GF-D8 (cell line): Measurements from ENCODE around the gene RAD9B.
"Not testable (repeated sequence)": the region's sequence is repeated elsewhere in the genome, so short reads cannot be mapped to it uniquely, and the experiment has no call there.

Experiments used
- DNase-seq: peaks from one replicate; lab custom pipeline; 2025; lab: John Stamatoyannopoulos, UW

RAD9B gene

DNA sequence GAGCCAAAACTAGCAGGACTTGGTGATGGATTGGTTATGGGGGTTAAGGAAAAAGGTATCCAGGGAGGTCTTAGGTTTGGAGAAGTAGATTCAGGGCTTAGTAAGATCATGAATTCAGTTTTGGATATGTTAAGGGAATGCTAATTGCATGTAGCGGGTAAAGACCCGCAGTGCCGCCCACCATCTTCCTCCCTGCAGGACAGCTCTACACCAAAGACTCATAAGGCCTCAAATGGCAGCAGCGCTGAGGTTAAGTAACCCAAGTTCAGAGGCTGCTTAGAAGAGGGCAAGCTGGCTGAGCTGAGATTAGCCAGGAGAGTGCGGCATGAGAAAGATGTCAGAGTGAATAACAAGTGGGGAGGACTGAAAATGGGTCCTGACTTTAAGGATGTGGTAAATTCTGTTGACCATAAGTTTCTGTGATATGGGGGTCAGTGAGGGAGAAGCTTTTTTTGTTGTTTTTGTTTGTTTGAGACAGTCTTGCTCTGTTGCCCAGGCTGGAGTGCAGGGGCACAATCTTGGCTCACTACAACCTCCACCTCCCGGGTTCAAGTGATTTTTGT lies 26.2 kb downstream of the RAD9B start:
- DNase-seq = no peak

- no peak for DNase-seq
Measured at GRCh38 chr12:110530511-110530910, 28.4 kb downstream of the RAD9B start.

DNA sequence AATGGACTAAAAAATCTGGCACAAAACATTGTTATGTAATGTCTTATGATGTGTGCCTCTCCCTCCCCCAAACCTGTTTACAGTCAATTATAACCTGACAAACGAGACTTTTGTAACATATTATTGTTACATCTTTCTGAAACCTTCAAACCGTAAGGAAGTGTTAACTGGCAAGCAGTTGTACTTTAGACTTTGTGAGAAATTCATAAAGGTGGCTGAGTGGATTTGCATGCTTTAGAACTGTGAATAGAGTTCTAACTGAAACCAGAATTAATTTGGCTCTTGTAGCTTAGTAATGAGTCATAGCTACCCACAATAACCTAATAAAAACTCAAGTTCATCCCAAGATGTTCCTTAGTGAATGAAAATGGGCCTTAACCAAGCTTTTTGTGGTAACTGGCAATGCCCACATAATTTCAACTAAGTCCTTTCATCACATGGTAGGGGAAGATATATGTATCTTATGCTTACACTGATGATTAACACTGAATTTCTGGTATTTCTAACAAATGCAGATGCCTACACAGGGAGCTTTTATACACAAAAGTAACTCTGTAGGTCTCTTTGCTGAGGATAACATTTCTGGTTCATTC lies 29.7 kb downstream of the RAD9B start:
- no peak for DNase-seq

DNA sequence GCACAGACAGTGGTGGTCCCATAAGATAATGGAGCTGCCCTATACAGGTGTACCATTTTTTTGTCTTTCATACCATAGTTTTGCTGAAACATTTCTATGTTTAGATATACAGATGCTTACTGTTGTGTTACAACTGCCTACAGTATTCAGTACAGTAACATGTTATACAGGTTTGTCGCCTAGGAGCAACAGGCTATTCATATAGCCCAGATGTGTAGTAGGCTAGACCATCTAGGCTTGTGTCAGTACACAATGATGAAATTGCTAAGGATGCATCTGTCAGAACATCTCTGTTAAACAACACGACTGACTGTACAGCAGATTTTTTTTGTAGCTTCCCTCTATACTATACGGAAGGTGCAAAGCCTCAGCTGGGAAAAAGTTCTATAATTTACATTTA lies 30.5 kb downstream of the RAD9B start:
- no peak for DNase-seq

DNA sequence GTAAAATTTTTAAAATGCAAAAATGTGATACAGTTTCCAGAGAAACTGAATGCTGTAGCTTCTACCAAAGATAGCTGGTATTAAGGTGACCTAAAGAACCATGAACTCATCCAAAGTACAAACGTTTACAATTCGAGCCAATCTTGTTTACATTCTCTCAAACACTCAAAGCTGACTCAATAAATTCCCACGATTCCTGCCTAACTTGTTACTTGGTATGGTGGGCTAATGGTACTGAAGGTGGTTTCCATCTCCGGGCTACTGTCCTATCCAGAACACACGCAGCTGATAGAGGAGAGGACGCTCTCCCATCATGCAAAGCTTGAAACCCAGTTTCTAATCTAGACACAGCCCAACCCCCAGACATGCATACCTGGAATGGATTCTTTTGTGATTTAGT lies 31.5 kb downstream of the RAD9B start:
- DNase-seq = no peak

- no peak for DNase-seq
Measured at GRCh38 chr12:110534811-110535210, 32.7 kb downstream of the RAD9B start.

DNA sequence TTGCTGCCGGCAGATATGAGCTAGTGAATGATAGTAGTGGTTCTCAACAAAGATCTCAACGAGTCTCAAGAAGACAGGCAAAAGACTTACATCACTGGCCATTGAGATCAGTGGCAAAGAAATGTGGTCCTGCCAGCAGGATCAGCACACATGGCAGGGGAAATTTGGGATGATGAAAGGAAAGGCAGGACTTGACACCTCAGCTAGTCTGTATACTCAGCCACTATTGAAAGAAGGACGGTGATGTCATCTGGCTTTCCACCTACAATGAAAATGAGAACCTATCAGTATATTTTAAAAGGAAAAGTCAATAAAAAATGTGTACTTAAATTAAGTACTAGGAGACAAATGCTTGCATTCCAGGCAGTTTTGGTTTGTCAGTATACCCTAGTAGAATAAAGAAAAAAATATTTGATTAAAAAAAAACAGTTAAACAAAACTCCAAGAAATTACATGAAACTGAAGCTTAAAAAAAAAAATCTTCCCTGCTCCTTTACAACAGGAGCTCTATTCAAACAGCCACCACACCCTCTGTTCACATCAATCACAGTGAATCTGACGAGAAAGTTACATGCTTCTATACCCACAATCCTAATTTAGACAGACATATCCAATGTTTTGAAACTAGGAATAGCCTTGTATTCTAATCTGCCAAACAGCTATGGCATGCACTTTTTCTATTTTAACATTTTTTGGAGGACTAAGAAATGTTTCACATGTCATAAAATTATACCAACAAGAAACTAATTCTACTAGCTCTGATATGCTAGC lies 34.9 kb downstream of the RAD9B start:
- no peak for DNase-seq

DNA sequence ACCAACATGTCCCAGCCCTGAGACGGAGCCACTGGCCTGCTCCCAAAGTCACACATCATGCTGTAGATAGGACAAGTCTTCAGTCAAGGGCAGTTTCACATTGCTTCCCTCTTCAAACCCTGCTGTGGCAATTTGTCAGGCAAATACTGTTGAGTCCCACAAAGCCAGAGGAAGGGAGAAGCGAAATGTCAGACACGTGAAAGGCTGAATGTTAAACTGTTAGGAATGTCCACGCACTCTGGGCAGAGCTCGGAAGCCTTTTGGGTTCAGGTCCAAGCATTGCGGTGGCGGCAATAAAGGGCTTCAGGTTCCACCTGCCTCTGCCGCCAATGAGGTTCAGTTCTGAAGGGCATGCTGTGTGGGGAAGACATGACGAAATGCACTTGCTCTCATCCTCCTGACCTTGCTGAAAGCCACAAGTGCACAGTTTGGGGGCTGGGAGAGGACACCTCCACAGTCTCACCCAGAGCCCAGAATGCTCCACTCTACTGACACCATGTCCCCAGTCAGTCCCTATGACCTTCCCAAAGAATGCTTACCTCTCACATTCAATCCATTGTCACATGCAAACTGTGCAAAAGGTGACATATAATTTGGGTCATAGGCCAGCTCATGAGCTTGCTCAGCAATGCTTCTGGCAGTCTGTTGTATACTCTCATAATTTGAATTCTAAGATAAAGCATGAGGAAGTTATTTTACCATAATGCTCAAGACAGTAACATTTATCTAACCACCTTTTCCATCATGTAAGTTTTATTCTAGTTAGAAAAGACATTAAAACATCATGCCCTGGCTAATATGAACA lies 35.7 kb downstream of the RAD9B start:
- no peak for DNase-seq

GRCh38 chr12:110538869-110539622 lies 36.9 kb downstream of the RAD9B start:
- no peak for DNase-seq

DNA sequence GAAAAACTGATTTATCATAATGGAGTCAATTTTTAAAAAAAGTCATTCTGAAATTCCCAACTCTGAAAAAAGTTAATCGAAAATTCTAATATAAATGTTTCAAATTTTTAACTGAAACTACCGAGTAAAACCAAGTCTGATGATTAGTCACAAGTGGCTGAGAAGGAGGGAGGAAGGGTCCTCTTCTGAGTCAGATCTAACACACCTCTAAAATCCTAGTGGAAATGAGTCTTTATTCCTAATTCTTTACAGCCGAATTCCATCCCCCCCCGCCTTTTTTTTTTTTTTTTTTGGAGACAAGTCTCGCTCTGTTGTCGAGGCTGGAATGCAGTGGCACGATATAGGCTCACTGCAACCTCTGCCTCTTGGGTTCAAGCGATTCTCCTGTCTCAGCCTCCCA lies 37.9 kb downstream of the RAD9B start:
- no peak for DNase-seq

DNA sequence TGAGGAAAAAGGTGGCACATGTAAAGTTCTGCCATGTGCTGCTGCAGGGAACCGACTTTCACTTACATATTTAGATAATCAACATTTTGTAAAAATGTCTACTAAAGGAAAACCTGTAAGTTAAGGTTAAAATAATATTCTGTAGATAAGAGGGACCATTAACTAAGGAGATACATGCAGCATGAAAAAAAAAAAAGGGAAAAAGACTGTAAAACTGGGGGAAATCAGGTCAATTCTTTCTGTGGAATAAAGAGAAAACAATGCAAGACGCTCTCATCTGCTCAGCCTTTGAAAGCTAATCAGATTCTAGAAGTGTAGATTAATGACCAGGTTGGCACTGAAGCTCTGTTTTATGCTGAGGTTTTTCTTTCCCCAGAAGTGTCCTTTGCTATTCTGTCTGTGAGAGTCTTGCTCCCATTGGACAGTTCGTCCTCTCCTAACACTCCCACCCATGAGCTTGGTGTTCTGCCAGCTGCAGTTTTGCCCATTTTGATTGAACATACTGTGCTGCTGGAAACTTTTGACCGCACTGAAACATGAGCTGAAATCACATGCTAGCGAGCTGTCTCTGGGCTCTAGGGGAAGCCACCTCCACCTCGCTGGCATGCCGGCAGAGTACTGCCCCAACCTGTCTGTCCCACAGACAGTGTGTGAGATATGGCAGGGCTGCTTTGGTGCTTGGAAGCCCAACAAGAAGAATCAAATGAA lies 41.3 kb downstream of the RAD9B start:
- DNase-seq = no peak

DNA sequence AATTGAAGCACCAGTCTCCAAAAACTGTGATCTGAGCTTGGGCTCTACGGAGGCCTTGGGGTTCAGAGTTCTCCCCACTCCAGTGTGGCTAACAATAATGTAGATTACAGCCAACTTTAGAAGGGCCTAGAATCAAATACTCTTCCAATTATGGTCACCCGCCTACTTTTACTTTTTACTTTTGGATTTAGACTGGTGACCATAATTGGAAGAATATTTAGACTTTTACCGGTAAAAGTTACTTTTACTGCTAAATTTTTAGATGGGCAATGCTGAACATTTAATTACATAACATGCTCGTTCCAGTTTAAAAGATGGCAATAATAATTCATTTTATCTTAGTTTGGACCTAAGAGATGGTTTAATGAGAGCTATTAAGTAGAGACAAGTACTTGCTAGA lies 41.8 kb downstream of the RAD9B start:
- no peak for DNase-seq

DNA sequence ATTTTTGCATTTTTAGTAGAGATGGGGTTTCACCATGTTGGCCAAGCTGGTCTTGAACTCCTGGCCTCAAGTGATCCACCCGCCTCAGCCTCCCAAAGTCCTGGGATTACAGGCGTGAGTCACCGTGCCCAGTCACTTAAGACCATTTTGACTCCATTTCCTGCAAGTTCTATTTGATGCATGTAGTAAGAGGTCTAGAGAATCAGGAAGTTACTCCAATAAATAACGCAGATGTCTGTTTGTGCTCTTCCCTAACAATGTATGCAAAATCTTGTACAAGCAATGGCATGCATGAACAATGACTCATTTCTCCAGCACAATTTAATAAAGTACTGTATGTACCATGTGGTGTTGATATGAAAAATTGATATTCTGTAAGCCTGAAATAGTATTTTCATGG lies 43.1 kb downstream of the RAD9B start:
- DNase-seq = not testable (repeated sequence)

GRCh38 chr12:110545812-110546211 lies 43.7 kb downstream of the RAD9B start:
- no peak for DNase-seq

- no peak for DNase-seq
Measured at GRCh38 chr12:110546339-110546738, 44.2 kb downstream of the RAD9B start.

GRCh38 chr12:110547090-110547489 lies 45.0 kb downstream of the RAD9B start:
- DNase-seq = no peak

DNA sequence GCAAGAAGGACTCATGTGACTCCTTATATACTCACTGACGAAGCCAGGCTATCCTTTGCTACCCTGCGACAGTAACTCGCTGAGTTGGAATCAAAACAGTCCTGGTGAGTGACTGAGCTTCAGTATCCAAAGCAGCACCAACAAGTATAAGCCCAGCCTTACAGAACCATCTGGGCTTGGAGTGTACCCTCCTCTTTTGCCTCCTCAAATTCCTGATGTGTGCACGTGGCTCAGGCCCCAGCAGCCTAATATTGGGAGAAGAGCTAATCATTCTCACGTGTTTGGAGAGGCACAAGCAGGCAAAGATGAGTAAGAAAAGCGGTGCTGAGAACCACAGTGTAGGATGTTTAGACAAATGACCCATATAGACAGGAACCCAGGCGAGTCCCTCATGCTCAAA lies 46.5 kb downstream of the RAD9B start:
- no peak for DNase-seq

DNA sequence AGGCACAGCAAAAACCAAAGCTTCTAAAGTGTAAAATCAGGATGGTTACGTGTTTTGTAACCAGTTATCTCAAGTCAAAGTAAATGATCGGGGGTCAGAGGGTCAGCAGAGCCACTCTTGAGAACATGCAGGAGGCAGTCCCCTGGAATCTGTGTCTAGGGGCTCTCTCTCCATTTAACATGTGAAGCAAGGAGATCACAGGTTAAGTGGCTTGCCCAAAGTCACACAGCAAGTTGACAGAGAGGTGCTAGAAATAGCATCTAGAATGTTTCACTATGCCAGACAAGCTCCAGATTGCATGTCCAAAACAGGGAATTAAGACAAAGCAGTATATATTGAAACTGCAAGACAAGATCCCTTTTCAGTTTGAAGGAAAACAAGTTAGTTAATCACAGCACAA lies 47.6 kb downstream of the RAD9B start:
- no peak for DNase-seq

- DNase-seq = no peak
Measured at GRCh38 chr12:110550981-110551380, 48.9 kb downstream of the RAD9B start.
